ENCODE results near the gene MEDAG.

GRCh38 chr13:30904043-30904442 is 2.0 kb upstream of the MEDAG start:
- TF ChIP-seq GATA2 (IDR thresholded peaks at IDR 0.05; ENCODE audit: low read depth, low read length) (no peak), GATA3 (IDR thresholded peaks at IDR 0.05; ENCODE audit: low read depth, low read length) (no peak)

Data from SH-SY5Y (cell line).